Activated naive CD8-positive, alpha-beta T cell (primary cell): ENCODE measurements around the gene RAB10.
"Not testable (repeated sequence)": the region's sequence is repeated elsewhere in the genome, so short reads cannot be mapped to it uniquely, and the experiment has no call there.

Experiments used
- H3K27ac Mint-ChIP-seq: one replicate; pipeline ENCODE4 v1.8.0; 2021; ENCODE audit warnings: mixed read lengths
- H3K27me3 Mint-ChIP-seq: one replicate; pipeline ENCODE4 v1.8.0; 2021; ENCODE audit warnings: mixed read lengths
- H3K36me3 Mint-ChIP-seq: one replicate; pipeline ENCODE4 v1.8.0; 2021; ENCODE audit warnings: mixed read lengths
- H3K4me1 Mint-ChIP-seq: one replicate; pipeline ENCODE4 v1.8.0; 2021; ENCODE audit warnings: low read depth, mixed read lengths
- H3K4me3 Mint-ChIP-seq: one replicate; pipeline ENCODE4 v1.8.0; 2021; ENCODE audit warnings: mild to moderate bottlenecking, mixed read lengths
- H3K9me3 Mint-ChIP-seq: one replicate; pipeline ENCODE4 v1.8.0; 2021; ENCODE audit warnings: low read depth, mixed read lengths

Gene RAB10

DNA sequence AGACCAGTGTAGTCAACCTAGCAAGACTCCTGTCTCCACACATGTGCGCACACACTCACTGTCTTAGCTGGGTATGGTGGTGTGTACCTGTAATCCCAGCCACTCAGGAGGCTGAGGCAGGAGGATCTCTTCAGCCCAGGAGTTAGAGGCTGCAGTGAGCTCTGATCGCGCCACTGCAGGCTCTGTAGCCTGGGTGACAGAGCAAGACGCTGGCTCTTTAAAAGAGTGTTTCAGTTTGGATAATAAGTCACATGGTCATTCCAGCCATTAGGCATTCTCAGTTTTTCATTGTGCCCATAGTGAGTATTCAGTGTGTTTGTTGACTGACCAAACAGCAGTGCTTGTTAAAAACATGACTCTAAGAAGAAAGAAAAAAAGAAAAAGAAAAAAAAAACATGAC, 31.0 kb downstream of the RAB10 start:
- H3K4me1 Mint-ChIP-seq: peaks cover 41% of the 10 kb centered on the region
- H3K9me3 Mint-ChIP-seq: no peaks in the 10 kb centered on the region
- no peak overlapping the region for H3K4me3 Mint-ChIP-seq
- H3K36me3 Mint-ChIP-seq: peaks cover 6% of the 10 kb centered on the region
- H3K27ac Mint-ChIP-seq: peak overlapping the region; percentile 58
- no peaks in the 10 kb centered on the region for H3K27me3 Mint-ChIP-seq

DNA sequence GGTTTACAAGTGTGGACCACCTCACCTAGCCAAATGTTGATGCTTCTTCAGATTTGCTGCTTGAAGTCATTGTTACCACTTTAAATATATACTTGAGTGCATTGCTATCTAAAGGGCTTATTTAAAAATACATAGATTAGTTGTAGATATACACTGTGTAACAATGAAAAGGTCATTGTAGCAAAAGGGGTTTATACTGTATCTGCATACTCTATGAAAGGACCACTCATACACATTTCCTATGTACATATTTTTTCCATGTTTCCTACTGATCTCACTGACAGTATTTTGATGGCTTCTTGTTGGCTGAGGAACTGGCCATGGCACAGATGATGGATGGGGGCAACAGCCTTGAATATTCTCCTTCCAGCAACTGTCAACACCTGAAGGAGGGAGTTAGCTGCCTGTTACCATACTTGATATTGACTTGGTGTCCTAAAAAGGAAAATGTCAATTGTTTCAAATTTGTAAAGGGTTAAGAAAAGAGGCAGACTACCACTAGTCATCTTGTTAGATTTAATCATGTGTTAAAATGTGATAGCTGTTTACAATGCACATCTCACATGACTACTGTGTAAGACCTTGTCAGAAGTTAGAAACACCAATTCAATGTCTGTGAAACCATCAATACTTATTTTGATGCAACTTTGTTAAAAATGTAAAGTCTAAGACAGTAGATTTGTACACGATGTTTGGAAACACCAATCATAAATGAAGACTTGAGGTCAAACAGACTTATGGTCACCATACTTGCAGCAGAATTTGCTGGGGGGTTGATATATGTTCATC, 33.5 kb downstream of the RAB10 start:
- Mint-ChIP-seq H3K4me1 (peaks cover 48% of the 10 kb centered on the region), H3K9me3 (no peaks in the 10 kb centered on the region), H3K27ac (peak overlapping the region; percentile 89), H3K36me3 (peaks cover 8% of the 10 kb centered on the region), H3K27me3 (no peaks in the 10 kb centered on the region), H3K4me3 (peak overlapping the region; percentile 75)

DNA sequence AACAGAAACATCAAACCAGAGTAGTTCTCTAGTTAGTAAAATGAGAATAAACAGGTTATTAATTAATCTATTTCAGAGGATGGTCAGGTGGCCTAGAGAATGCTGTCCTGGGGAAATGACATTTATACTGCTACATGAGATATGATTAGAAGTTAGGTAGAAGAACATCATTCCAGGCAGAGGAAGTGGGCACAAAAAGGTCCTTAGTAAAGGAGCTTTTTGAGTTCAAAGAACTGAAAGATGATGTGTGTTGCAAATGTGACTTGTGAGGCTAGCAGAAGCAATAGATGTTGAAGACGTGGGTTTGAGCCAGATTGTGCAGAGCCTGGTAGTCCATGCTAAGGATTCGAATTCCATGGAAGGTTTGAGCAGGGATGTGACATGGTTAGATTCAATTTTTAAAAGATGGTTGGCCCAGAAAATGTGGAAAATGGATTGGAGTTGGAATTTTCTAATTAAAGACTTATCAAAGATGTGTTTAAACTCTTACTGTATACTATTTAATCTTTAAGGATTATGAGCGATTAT, 34.2 kb downstream of the RAB10 start:
- H3K27ac Mint-ChIP-seq: peak overlapping the region; percentile 89
- H3K27me3 Mint-ChIP-seq: no peaks in the 10 kb centered on the region
- peak overlapping the region; percentile 75 for H3K4me3 Mint-ChIP-seq
- no peaks in the 10 kb centered on the region for H3K9me3 Mint-ChIP-seq
- peaks cover 8% of the 10 kb centered on the region for H3K36me3 Mint-ChIP-seq
- peaks cover 51% of the 10 kb centered on the region for H3K4me1 Mint-ChIP-seq

DNA sequence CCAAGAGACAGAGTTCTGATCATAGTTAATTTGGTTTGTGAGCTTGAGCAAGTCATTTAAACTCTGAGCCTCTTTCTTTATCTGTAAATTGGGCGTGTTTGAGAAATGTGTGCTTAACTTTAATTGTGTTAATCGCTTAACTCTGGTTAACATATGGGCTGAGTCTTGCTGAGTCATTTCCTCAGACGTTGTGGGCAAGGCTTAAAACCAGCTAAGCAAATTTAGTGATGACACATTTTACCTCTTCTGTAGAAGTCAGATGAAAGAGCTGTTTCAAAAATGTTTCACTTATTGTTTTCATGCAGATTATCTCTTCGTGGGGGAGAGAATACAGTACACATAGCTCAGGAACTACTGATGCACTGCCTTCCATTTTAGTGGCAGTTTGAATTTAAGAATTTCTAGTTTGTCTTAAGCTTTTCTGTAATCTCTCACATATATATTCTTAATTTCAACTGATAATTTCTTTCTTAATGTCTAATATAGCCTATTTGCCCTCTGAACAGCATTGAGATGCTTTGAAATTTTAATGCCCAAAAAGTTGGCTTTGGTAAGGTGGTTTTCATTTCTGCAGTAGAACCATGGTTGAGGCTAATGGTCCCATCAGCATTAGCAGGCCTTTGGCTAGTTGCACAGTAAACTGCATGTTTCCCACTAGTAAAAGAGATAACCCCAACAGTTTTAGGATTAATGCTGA, 34.9 kb downstream of the RAB10 start:
- Mint-ChIP-seq H3K27me3 (no peaks in the 10 kb centered on the region), H3K36me3 (peaks cover 8% of the 10 kb centered on the region)

DNA sequence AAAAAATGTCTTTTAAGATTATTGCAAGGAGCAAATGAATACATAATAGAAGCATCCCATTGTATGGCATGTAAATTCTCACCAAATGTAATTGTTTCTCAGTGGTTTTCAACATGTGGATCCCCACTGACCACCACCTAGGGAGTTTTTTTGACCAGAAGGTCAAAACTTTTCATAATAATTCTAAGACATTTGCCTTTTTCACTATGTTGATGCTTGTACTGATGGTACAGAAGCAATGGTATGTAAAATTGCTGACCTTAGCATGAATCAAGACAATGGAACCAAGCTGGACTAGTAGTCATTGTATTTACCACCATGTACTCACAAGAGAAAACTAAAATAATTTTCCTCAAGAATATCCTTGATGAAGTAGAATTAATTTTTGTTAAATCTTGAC, 36.8 kb downstream of the RAB10 start:
- peaks cover 9% of the 10 kb centered on the region for H3K36me3 Mint-ChIP-seq
- H3K9me3 Mint-ChIP-seq: no peaks in the 10 kb centered on the region
- H3K4me1 Mint-ChIP-seq: peaks cover 69% of the 10 kb centered on the region
- H3K4me3 Mint-ChIP-seq: no peak overlapping the region
- H3K27ac Mint-ChIP-seq: no peak overlapping the region
- no peaks in the 10 kb centered on the region for H3K27me3 Mint-ChIP-seq

More for the DNA sequence above, 34.9 kb downstream of the RAB10 start:
- peak overlapping the region; percentile 89 for H3K27ac Mint-ChIP-seq
- H3K9me3 Mint-ChIP-seq: no peaks in the 10 kb centered on the region
- H3K4me3 Mint-ChIP-seq: peak overlapping the region; percentile 75
- H3K4me1 Mint-ChIP-seq: peaks cover 56% of the 10 kb centered on the region

DNA sequence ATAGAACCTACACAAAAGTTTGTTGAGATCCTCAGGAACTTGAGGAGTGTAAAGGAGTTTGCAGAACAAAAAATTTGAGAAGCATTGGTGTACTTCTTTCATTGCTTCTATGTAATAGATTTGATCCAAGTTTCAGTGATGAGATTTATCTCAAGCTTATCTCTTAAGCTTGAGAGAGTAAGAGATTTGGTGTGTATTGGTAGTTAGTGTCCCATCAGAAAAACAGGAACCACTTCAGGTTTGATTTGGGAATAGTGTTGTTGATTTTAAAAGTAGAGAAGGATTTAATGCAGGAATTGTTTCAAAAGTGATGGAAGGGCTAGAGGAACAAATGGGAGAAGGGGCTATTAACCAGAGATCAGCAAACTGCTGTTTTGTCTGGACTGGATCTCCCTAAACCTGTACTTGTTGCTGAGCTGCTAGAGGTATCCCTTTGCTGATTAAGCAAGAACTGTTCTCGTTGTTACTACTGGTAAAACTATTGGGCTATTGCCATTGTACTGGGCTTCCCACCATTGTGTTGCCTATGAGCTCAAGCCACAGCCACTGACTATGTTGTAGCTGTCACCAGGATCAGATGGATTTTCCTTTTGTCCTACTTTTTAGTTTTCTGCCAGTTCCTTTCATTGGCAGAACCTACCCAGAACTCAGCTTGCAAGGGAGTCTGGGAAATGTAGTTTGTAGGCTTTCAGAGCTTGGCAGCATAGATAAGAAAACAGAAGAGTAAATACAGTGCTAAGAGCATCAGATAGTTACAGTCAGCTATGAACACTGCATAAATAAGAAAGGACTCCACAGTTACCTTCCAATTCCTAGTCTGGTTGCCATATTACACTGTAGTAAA, 39.3 kb downstream of the RAB10 start:
- no peaks in the 10 kb centered on the region for H3K9me3 Mint-ChIP-seq
- H3K4me3 Mint-ChIP-seq: no peak overlapping the region
- peak overlapping the region; percentile 41 for H3K27ac Mint-ChIP-seq
- no peaks in the 10 kb centered on the region for H3K27me3 Mint-ChIP-seq
- H3K36me3 Mint-ChIP-seq: peaks cover 6% of the 10 kb centered on the region
- peaks cover 52% of the 10 kb centered on the region for H3K4me1 Mint-ChIP-seq

DNA sequence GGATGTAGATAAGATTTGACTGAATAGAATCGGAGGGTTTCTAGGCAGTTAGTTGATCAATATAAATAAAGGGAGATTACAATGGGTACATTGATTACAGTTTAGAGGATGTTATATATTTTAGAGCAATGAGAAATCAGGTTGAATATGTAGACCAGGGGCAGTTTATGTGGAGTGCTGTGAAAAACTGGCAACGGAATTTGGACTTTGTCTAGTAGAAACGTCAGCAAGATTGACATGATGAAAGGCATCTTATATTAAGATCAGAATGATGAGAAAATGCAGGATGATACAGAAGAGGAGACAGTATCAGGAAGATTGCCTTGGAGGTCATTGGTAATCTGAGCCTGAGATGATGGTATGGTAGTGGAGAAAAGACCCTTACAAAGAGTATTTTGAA, 39.9 kb downstream of the RAB10 start:
- Mint-ChIP-seq H3K27me3 (no peaks in the 10 kb centered on the region), H3K27ac (peak overlapping the region; percentile 50), H3K9me3 (no peaks in the 10 kb centered on the region), H3K36me3 (peaks cover 12% of the 10 kb centered on the region), H3K4me1 (peaks cover 49% of the 10 kb centered on the region), H3K4me3 (no peak overlapping the region)

DNA sequence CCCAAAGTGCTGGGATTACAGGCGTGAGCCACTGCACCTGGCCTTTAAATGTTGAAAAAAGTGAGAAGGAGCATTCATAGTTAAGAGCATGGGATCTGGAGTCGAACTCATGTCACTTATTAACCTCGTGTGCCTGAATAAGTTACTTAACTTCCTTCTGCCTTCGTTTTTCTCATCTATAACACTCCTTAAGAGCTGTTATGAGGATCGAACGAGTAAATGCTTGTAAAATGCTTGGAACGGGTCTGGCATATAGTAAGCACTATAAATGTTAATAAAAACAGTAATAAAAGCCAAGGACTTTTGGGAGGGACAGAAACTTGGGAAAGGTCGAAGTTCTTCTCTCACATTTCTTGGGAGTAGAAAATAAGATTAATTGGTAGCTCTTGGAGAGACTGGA, 40.8 kb downstream of the RAB10 start:
- peaks cover 44% of the 10 kb centered on the region for H3K4me1 Mint-ChIP-seq
- peak overlapping the region; percentile 24 for H3K27ac Mint-ChIP-seq
- H3K4me3 Mint-ChIP-seq: no peak overlapping the region

DNA sequence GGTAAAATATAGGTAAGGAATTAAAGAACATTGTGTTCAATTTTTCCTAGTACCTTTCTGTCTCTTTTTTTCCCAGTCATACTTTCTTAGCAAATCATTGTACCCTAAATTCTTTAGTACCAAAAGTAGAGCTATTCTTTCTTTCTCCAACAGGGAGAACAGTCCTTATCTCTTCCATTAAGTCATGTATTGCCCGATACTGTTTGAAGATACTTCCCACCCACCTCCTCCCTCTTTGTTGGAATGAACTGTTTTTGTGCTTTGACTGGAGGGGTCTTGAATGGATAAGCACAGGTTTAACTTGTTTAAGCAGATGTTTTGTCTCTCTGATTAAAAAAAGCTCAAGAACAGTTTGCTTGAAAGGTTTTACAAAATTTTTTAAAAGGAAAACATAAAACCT, 41.3 kb downstream of the RAB10 start:
- Mint-ChIP-seq H3K27me3 (no peaks in the 10 kb centered on the region), H3K4me1 (peaks cover 39% of the 10 kb centered on the region), H3K27ac (peak overlapping the region; percentile 24), H3K36me3 (peaks cover 16% of the 10 kb centered on the region), H3K4me3 (no peak overlapping the region), H3K9me3 (no peaks in the 10 kb centered on the region)

More for the DNA sequence above, 40.8 kb downstream of the RAB10 start:
- no peaks in the 10 kb centered on the region for H3K27me3 Mint-ChIP-seq
- peaks cover 15% of the 10 kb centered on the region for H3K36me3 Mint-ChIP-seq
- H3K9me3 Mint-ChIP-seq: no peaks in the 10 kb centered on the region

DNA sequence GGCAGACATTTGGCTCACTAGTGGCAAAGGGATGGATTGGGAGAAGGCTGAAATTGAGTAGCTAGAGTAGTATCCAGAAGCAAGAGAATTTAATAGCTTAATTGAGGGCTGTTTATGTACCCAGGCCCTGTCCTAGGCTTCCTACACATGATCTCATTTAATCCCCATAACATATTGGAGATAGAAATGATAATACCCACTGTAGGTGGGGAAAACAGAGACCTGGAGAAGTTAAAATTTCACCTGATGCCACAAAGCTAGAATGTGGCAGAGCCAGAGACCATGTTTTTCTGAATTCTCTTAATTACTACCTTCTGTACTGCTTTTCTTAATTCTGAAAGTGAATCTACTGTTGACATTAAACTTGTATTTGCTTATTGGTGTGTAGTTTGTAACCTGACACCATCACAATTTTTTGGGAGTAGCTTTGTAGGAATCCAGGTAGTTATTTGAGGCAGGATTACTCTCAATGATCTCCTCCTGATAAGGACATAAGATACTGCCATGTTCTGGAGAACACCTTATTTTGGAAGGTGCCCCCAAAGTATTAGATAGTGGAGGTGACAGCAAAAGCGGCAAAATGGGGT, 42.2 kb downstream of the RAB10 start:
- Mint-ChIP-seq H3K4me3 (no peak overlapping the region), H3K27me3 (no peaks in the 10 kb centered on the region), H3K9me3 (peaks cover 2% of the 10 kb centered on the region), H3K36me3 (peaks cover 25% of the 10 kb centered on the region), H3K27ac (no peak overlapping the region), H3K4me1 (peaks cover 38% of the 10 kb centered on the region)

DNA sequence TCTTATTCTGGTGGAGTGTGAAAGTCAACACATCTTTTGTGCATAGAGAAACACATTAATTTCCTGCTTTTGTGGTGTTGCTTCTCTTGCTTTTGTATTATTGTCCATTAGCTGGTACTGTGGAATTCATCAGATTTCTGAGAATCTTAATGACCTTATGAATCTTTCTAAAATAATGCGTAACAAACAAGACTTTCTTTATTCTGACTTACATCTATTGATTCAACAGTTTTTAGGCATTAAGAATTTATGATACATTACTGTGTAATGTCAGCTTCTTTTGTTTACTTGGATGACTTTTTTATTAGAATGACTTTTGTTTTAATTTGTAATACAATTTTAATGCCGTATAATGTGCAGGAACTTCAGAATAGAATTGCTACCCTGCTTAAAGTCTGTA, 43.4 kb downstream of the RAB10 start:
- Mint-ChIP-seq H3K36me3 (peaks cover 30% of the 10 kb centered on the region), H3K27me3 (no peaks in the 10 kb centered on the region), H3K4me3 (no peak overlapping the region), H3K4me1 (peaks cover 39% of the 10 kb centered on the region), H3K9me3 (peaks cover 4% of the 10 kb centered on the region), H3K27ac (no peak overlapping the region)

DNA sequence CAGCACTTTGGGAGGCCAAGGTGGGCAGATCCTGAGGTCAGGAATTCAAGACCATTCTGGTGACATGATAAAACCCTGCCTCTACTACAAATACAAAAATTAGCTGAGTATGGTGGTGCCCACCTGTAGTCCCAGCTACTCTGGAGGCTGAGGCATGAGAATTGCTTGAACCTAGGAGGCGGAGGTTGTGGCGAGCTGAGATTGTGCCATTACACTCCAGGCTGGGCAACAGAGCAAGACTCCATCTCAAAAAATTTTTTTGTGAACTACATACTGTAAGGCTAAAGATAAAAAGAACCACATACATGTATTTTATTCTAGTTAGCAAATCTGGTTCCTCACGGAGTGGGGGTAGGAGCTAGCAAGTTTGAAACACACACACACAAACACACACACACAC, 45.1 kb downstream of the RAB10 start:
- Mint-ChIP-seq H3K27me3 (no peaks in the 10 kb centered on the region), H3K27ac (no peak overlapping the region), H3K9me3 (peaks cover 5% of the 10 kb centered on the region), H3K36me3 (peaks cover 33% of the 10 kb centered on the region), H3K4me1 (peaks cover 29% of the 10 kb centered on the region), H3K4me3 (no peak overlapping the region)

DNA sequence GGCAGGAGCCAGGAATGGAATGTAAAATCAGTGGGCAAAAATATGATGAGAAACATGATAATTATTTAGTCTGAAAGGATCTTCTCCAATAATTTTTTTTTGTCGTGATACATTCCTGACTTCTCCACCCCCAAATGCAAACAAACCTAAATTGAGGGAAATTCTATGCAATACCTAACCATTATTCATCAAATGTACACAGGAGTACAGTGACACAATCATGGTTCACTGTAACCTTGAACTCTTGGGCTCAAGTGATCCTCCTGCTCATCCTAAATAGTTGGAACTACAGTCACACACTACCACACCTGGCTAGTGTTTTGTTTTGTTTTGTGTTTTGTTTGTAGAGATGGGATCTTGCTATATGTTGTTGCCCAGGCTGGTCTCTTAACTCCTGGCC, 46.5 kb downstream of the RAB10 start:
- Mint-ChIP-seq H3K4me1 (peaks cover 29% of the 10 kb centered on the region), H3K9me3 (peaks cover 9% of the 10 kb centered on the region), H3K4me3 (no peak overlapping the region), H3K27me3 (no peaks in the 10 kb centered on the region), H3K36me3 (peaks cover 35% of the 10 kb centered on the region), H3K27ac (no peak overlapping the region)

DNA sequence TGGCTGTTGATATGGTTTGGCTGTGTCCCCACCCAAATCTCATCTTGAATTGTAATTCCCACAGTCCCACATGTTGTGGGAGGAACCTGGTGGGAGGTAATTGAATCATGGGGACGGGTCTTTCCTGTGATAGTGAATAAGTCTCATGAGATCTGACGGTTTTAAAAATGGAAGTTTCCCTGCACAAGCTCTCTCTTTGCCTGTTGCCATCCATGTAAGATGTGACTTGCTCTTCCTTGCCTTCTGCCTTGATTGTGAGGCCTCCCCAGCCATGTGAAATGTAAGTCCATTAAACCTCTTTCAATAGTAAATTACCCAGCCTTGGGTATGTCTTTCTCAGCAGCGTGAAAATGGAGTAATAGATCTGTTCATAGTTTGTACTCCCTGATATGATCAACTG, 47.0 kb downstream of the RAB10 start:
- not testable (repeated sequence) for H3K27ac Mint-ChIP-seq, H3K9me3 Mint-ChIP-seq, H3K27me3 Mint-ChIP-seq, H3K4me3 Mint-ChIP-seq
- Mint-ChIP-seq H3K4me1 (peaks cover 27% of the 10 kb centered on the region), H3K36me3 (peaks cover 35% of the 10 kb centered on the region)
